ENCODE data around the gene CDH13. TPM values are rescaled to one million over a fixed set of nuclear protein-coding genes. Genes with fewer than 3 reads are reported as not detected.

The CDH13 gene
- total RNA-seq, 2 donors from 2014 or later, result 2.9 TPM; not detected in 1

DNA sequence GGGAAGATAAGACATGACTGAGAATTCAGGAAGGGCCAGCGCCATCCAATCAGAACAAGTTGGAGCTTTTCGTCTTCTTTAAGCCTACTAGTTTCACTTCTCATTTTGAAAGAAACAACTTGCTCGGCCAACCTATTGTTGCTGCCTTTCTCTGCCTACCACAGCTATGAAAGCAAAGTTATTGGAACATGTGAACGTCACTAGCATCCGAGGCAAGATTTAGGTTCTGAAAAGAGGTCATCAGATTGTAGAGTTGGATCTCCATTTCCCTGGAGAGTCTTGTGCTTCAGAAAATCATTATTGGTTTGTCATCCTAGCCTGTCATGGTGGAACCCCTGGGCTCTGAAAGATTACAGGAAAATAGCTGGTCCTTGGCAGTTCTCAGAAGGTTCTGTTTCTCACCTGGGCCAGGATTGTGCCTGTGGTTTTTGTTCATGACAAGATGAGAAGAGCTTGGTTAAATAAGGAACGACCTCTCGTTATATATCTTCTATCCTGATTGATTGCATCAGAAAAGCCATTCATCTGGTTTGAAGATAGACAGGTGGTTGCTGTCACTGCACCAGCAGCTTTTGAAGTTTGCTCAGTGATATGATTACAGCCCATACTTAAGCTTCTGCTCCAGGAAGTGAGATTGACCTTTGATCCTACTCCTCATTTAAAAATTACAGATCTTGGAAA lies 25.3 kb downstream of the CDH13 start:
- Histone ChIP-seq H3K9me3 (no peaks in the 10 kb centered on the region), H3K27me3 (no peaks in the 10 kb centered on the region), H3K4me1 (no peaks in the 10 kb centered on the region), H3K27ac (no peak overlapping the region), H3K36me3 (replicated peaks in 1 of 2; ENCODE audit: insufficient read depth in 1 of 2, low read depth in 2 of 2) (no peaks in the 10 kb centered on the region), H3K4me3 (no peak overlapping the region)
- WGBS, 2 donors, result 62 to 67% methylated on average over 7 of the region's 7 CpGs
- intact Hi-C loops (cut with DNase I), result no loop called here
- ATAC-seq, result no peak
- TF ChIP-seq POLR2A (IDR thresholded peaks at IDR 0.05), result no peak
- TF ChIP-seq, protein P1, sequence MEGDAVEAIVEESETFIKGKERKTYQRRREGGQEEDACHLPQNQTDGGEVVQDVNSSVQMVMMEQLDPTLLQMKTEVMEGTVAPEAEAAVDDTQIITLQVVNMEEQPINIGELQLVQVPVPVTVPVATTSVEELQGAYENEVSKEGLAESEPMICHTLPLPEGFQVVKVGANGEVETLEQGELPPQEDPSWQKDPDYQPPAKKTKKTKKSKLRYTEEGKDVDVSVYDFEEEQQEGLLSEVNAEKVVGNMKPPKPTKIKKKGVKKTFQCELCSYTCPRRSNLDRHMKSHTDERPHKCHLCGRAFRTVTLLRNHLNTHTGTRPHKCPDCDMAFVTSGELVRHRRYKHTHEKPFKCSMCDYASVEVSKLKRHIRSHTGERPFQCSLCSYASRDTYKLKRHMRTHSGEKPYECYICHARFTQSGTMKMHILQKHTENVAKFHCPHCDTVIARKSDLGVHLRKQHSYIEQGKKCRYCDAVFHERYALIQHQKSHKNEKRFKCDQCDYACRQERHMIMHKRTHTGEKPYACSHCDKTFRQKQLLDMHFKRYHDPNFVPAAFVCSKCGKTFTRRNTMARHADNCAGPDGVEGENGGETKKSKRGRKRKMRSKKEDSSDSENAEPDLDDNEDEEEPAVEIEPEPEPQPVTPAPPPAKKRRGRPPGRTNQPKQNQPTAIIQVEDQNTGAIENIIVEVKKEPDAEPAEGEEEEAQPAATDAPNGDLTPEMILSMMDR (IDR thresholded peaks at IDR 0.05), result no peak
- no peak for DNase-seq

DNA sequence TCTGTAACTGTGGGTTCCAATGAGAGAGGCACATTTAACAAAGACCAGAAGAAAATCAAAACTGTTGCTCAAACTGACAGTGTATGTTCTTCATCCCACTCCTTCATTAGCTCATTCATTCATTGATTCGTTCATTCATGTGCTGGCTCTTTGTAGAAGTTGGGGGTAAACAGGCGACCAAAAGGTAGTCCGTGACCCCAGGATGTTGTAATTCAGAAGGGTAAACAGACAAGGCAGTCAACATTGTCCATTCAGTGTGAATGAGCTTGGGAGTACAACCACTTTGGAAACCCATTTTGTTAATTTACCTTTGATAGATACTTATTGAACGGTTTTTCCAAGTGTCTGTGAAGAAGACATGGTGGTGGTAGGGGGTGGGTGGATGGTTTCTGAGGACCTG lies 26.1 kb downstream of the CDH13 start:
- Histone ChIP-seq H3K4me1 (no peaks in the 10 kb centered on the region), H3K27ac (no peak overlapping the region), H3K4me3 (no peak overlapping the region), H3K27me3 (no peaks in the 10 kb centered on the region), H3K9me3 (no peaks in the 10 kb centered on the region), H3K36me3 (replicated peaks in 1 of 2; ENCODE audit: insufficient read depth in 1 of 2, low read depth in 2 of 2) (no peaks in the 10 kb centered on the region)
- ATAC-seq, result no peak
- WGBS, 2 donors, result 67 to 68% methylated on average over 4 of the region's 4 CpGs
- no peak for DNase-seq
- intact Hi-C loops (cut with DNase I), result no loop called here
- TF ChIP-seq, protein P1 (IDR thresholded peaks at IDR 0.05), result no peak
- no peak for TF ChIP-seq POLR2A (IDR thresholded peaks at IDR 0.05)

DNA sequence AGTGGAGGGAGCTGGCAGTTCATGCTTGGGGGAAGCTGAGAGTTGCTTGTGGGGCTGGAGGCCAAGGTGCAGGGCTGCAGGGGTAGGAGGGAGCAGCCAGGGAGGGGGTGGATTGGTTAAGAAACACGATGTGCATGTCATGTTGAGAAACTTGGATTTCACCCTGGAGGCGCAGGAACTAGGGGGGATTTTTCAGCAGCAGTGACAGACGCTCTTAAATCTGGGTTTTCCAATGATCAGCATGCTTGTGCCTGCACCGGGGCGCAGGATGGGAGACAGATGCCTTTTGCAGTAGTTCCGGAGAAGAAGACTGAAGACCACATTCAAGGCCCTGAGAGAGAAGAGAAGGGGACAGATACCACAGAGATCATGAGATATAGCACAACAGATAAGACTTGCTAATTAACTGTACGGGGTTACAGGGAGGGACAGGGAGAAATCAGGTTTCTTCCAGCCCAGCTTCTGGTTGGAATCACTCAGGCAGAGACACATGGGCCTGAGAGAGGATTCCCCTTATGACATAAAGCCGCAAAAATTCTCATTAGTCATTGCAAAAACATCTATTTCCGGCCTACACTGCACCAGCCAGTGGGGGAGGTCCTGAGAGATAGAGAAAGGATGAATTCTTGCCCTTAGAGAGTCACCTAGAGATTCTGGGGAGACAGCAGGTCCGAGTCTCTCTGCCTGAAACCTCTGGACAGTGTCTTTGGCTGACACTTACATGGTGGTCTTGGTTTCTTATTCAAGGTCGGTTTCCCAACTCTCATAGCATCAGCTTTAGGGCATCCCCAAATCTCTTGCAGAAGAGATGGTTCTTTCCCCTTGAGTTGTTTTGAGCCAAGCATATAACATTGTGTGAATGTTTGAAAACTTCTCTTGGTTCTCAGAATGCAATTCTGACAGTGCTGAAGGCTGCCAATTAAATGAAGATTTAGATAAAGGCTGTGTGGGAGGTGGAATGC lies 27.1 kb downstream of the CDH13 start:
- WGBS, 2 donors, result 66 to 74% methylated on average over 11 of the region's 11 CpGs
- no peak for DNase-seq
- H3K27me3 ChIP-seq, result no peaks in the 10 kb centered on the region
- H3K27ac ChIP-seq, result no peak overlapping the region
- no peaks in the 10 kb centered on the region for H3K4me1 ChIP-seq
- no peaks in the 10 kb centered on the region for H3K36me3 ChIP-seq (replicated peaks in 1 of 2; ENCODE audit: insufficient read depth in 1 of 2, low read depth in 2 of 2)
- TF ChIP-seq, protein P1 (IDR thresholded peaks at IDR 0.05), result no peak
- TF ChIP-seq POLR2A (IDR thresholded peaks at IDR 0.05), result no peak
- intact Hi-C loops (cut with DNase I), result no loop called here
- peak; percentile 30 for ATAC-seq
- no peaks in the 10 kb centered on the region for H3K9me3 ChIP-seq
- H3K4me3 ChIP-seq, result no peak overlapping the region

DNA sequence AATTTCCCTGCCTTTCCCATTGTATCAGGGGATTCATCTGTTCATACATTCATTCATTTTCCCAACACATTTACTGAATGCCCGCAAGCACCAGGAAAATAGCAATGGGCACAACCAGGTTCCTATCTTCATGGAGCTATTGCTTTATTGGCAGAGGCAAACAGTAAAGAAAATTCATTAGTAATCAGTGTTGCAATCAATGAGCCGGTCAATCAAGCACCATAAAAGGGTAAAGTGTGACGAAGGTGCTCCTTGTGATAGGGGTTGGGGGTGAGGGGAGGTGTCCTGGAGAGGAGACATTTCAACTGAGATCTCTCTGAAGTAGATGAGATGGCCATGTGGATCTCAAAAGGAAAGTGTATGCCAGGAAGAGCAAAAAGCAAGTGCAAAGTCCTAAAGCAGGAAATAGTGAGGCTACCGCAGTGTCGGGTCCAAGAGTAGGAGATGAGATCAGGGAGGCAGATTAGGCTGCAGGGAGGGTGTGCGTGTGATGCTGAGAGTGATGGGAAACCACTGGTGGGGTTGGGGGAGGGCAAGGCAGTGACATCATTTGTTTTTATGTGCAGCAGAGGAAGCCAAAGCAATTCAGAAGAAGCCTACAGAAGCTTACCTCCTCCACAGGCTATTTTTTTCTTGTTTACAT lies 28.4 kb downstream of the CDH13 start:
- peak in 2 of 4 donors; percentile 15 to 18 for DNase-seq
- 55 to 56% methylated on average over 6 of the region's 6 CpGs for WGBS, 2 donors
- no peak for TF ChIP-seq POLR2A (IDR thresholded peaks at IDR 0.05)
- TF ChIP-seq, protein P1 (IDR thresholded peaks at IDR 0.05), result no peak
- Histone ChIP-seq H3K4me1 (no peaks in the 10 kb centered on the region), H3K9me3 (no peaks in the 10 kb centered on the region), H3K27me3 (no peaks in the 10 kb centered on the region), H3K4me3 (no peak overlapping the region), H3K27ac (no peak overlapping the region), H3K36me3 (replicated peaks in 1 of 2; ENCODE audit: insufficient read depth in 1 of 2, low read depth in 2 of 2) (no peaks in the 10 kb centered on the region)
- no peak for ATAC-seq
- intact Hi-C loops (cut with DNase I), result no loop called here

Measured in body of pancreas (tissue), 4 donors.